Epithelial cell of umbilical artery (primary cell): Measurements from ENCODE around the gene TSPY8. TPM values are rescaled to one million over a fixed set of nuclear protein-coding genes. Genes with fewer than 3 reads are reported as not detected.

Experiments used
- total RNA-seq: library from RNA; depleted of rRNA; stranded (reverse); fragments of >200 nt; gene quantifications from 2 replicates; pipeline ENCODE4 v1.2.3, GENCODE V29; 2014

Gene TSPY8, protein sequence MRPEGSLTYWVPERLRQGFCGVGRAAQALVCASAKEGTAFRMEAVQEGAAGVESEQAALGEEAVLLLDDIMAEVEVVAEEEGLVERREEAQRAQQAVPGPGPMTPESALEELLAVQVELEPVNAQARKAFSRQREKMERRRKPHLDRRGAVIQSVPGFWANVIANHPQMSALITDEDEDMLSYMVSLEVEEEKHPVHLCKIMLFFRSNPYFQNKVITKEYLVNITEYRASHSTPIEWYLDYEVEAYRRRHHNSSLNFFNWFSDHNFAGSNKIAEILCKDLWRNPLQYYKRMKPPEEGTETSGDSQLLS
- total RNA-seq = not detected in 2 replicates

DNA sequence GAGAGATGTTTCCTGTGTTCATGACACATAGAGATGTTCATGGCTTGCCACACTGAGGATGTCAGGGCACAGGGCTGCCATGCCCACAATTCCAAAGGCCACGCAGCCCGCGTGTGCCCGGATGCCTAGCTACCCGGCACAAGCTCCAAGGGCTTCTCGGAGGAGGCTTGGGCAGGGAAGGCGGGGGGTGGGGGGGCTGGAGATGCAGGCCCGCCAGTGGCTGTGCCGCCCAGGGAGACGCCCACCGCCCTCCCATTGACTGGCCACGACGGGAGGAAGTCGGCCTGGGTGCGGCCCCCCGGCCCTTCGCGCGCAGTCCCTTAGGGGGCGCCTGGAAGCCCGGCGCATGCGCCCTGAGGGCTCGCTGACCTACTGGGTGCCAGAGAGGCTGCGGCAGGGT is at the start of gene TSPY8:
Gene TSPY8, plus strand, starts transcription at position 301 of the 400 bp plus-strand sequence. Its CDS starts 46 bp downstream, at position 347.

DNA sequence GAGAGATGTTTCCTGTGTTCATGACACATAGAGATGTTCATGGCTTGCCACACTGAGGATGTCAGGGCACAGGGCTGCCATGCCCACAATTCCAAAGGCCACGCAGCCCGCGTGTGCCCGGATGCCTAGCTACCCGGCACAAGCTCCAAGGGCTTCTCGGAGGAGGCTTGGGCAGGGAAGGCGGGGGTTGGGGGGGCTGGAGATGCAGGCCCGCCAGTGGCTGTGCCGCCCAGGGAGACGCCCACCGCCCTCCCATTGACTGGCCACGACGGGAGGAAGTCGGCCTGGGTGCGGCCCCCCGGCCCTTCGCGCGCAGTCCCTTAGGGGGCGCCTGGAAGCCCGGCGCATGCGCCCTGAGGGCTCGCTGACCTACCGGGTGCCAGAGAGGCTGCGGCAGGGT is 20.4 kb upstream of the TSPY8 start, which contains the start of gene TSPY4:
Gene TSPY4, plus strand, starts transcription at position 301 of the 400 bp plus-strand sequence. Its CDS starts 46 bp downstream, at position 347.

DNA sequence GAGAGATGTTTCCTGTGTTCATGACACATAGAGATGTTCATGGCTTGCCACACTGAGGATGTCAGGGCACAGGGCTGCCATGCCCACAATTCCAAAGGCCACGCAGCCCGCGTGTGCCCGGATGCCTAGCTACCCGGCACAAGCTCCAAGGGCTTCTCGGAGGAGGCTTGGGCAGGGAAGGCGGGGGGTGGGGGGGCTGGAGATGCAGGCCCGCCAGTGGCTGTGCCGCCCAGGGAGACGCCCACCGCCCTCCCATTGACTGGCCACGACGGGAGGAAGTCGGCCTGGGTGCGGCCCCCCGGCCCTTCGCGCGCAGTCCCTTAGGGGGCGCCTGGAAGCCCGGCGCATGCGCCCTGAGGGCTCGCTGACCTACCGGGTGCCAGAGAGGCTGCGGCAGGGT is 40.5 kb downstream of the TSPY8 start, which contains the start of gene TSPY3:
Gene TSPY3, plus strand, starts transcription at position 301 of the 400 bp plus-strand sequence. Its CDS starts 46 bp downstream, at position 347.

Other genes starting within 250 kb of the TSPY8 start
- gene TSPY4, start 20.3 kb upstream of the TSPY8 start, total RNA-seq = not detected in 2 replicates
- gene TSPY3, start 40.6 kb downstream of the TSPY8 start, total RNA-seq = not detected in 2 replicates
- gene TSPY1, start 109.2 kb downstream of the TSPY8 start, total RNA-seq = not detected in 2 replicates
- gene TSPY9, start 129.5 kb downstream of the TSPY8 start, total RNA-seq = not detected in 2 replicates
- not detected in 2 replicates for gene TSPY10, start 170.1 kb downstream of the TSPY8 start, total RNA-seq